ENCODE results near the gene WNT2B.

The WNT2B gene

DNA sequence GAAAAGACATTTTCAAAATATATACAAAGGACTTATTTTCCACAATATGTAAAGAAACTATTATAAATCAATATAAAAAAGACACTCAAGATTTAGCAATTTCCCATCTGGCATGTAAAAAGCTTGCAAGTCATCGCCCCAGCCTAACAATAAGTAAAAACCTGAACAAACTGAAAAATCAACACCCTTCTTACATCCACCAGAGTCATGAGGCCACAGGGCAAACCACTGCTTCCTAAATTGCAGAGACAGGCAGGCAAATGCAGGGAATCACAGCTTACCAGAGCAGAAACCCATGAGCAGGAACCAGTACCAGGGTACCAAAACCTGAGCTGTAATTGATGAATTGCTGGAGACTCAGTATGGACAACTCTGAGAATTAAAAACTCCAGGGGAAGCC lies 16.7 kb upstream of the WNT2B start:
- Histone ChIP-seq H3K9me3 (ENCODE audit: control insufficient read depth, low read length) (no peaks in the 10 kb centered on the region), H3K4me1 (no peaks in the 10 kb centered on the region), H3K9ac (no peak overlapping the region), H2AFZ (no peak overlapping the region), H3K27me3 (ENCODE audit: control insufficient read depth, insufficient read depth, low read length) (no peaks in the 10 kb centered on the region), H3K36me3 (ENCODE audit: control insufficient read depth, insufficient read depth, low read length) (no peaks in the 10 kb centered on the region), H3K4me3 (ENCODE audit: low read depth, low read length) (no peak overlapping the region), H3K27ac (no peak overlapping the region), H3K4me2 (ENCODE audit: low read length) (no peak overlapping the region), H3K79me2 (no peaks in the 10 kb centered on the region)
- TF ChIP-seq CTCF (IDR thresholded peaks at IDR 0.05), result no peak

DNA sequence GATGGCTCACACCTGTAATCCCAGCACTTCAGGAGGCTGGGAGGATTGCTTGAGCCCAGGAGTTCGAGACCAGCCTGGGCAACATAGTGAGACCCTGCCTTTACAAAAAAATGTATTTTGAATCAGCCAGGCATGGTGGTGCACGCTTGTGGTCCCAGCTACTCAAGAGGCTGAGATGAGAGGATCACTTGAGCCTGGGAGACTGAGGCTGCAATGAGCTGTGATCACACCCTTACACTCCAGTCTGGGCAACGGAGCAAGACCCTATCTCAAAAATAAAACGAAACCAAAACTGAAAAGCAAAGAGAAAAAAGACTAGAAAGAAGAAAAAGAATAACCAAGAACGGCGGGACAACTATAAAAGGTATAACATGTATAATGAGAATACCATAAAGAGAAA lies 15.4 kb upstream of the WNT2B start:
- Histone ChIP-seq H3K4me2 (ENCODE audit: low read length) (no peak overlapping the region), H3K9me3 (ENCODE audit: control insufficient read depth, low read length) (no peaks in the 10 kb centered on the region), H3K79me2 (no peaks in the 10 kb centered on the region), H3K27me3 (ENCODE audit: control insufficient read depth, insufficient read depth, low read length) (no peaks in the 10 kb centered on the region), H3K36me3 (ENCODE audit: control insufficient read depth, insufficient read depth, low read length) (no peaks in the 10 kb centered on the region), H3K4me1 (no peaks in the 10 kb centered on the region), H3K9ac (no peak overlapping the region), H3K27ac (no peak overlapping the region), H2AFZ (no peak overlapping the region), H3K4me3 (ENCODE audit: low read depth, low read length) (no peak overlapping the region)
- no peak for TF ChIP-seq CTCF (IDR thresholded peaks at IDR 0.05)

DNA sequence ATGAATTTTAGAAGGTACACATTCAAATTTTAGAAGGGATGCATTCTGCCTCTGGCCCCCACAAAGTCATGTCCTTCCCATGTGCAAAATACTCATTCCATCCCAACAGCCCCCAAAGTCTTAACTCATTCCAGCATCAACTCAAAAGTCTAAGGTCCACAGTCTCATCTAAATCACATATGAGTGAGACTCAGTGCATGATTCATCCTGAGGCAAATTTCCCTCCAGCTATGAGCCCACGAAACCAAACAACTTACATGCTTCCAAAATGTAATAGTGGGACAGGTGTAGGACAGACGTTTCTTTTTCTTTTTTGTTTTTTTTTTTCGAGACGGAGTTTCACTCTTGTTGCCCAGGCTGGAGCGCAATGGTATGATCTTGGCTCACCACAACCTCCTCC lies 12.5 kb upstream of the WNT2B start:
- TF ChIP-seq CTCF (IDR thresholded peaks at IDR 0.05), result no peak
- no peak overlapping the region for H2AFZ ChIP-seq
- no peak overlapping the region for H3K9ac ChIP-seq
- H3K79me2 ChIP-seq, result no peaks in the 10 kb centered on the region
- no peaks in the 10 kb centered on the region for H3K36me3 ChIP-seq (ENCODE audit: control insufficient read depth, insufficient read depth, low read length)
- no peak overlapping the region for H3K27ac ChIP-seq
- H3K4me2 ChIP-seq (ENCODE audit: low read length), result no peak overlapping the region
- H3K4me3 ChIP-seq (ENCODE audit: low read depth, low read length), result no peak overlapping the region
- no peaks in the 10 kb centered on the region for H3K4me1 ChIP-seq
- H3K27me3 ChIP-seq (ENCODE audit: control insufficient read depth, insufficient read depth, low read length), result no peaks in the 10 kb centered on the region
- no peaks in the 10 kb centered on the region for H3K9me3 ChIP-seq (ENCODE audit: control insufficient read depth, low read length)

DNA sequence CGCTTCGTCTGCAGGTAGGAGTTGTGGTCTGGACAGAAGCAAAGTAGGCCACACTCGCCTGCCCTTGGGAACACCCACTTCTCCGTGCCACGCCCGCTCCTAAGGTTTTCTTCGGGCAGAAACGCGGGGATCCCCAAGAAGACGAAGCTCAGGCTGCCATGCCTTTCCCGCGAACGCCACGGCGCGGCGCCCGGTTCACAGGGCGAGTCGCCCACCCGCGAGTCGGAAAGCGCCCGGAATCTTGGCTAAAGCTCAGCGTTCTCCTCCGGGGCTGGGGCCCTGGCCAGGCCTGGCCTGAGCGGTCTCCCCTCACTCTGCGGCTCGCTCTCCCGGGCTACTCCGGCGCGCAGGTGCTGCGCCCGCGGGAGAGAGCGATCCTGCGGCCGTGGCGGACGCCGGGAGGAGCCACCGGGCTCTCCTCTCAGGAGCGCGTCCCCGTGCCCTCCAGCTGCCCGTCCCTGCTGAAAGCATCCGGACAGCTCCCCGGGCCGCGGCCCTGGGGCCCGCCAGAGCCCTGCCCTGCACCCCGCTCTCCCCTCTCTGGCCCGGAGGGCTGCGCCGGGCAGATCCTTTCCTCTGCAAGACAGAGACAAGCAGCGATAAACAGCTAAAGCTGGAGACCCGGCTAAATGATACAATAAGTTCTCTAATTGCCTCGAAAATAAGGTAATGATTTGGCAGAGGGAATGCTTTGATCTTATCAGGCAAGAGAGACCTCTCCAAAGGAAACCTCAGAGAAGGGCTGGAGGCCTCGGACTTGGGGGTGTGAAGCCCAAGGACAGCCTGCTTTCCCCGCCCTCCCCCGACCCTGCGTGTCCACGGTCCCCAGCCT lies 6.7 kb upstream of the WNT2B start:
- H3K27me3 ChIP-seq (ENCODE audit: control insufficient read depth, insufficient read depth, low read length), result no peaks in the 10 kb centered on the region
- TF ChIP-seq CTCF (IDR thresholded peaks at IDR 0.05), result peak; percentile 43
- no peaks in the 10 kb centered on the region for H3K79me2 ChIP-seq
- no peak overlapping the region for H3K9ac ChIP-seq
- no peaks in the 10 kb centered on the region for H3K36me3 ChIP-seq (ENCODE audit: control insufficient read depth, insufficient read depth, low read length)
- H3K9me3 ChIP-seq (ENCODE audit: control insufficient read depth, low read length), result no peaks in the 10 kb centered on the region
- H3K4me2 ChIP-seq (ENCODE audit: low read length), result peak overlapping the region; percentile 84
- no peak overlapping the region for H3K27ac ChIP-seq
- H3K4me3 ChIP-seq (ENCODE audit: low read depth, low read length), result peak overlapping the region; percentile 57
- peak overlapping the region; percentile 88 for H2AFZ ChIP-seq
- H3K4me1 ChIP-seq, result no peaks in the 10 kb centered on the region

GRCh38 chr1:112502826-112503225 lies 5.9 kb upstream of the WNT2B start:
- H3K27ac ChIP-seq, result no peak overlapping the region
- H3K79me2 ChIP-seq, result no peaks in the 10 kb centered on the region
- H3K27me3 ChIP-seq (ENCODE audit: control insufficient read depth, insufficient read depth, low read length), result no peaks in the 10 kb centered on the region
- no peak overlapping the region for H3K4me2 ChIP-seq (ENCODE audit: low read length)
- no peak overlapping the region for H2AFZ ChIP-seq
- no peaks in the 10 kb centered on the region for H3K9me3 ChIP-seq (ENCODE audit: control insufficient read depth, low read length)
- H3K36me3 ChIP-seq (ENCODE audit: control insufficient read depth, insufficient read depth, low read length), result no peaks in the 10 kb centered on the region
- no peak overlapping the region for H3K4me3 ChIP-seq (ENCODE audit: low read depth, low read length)
- no peak overlapping the region for H3K9ac ChIP-seq
- H3K4me1 ChIP-seq, result no peaks in the 10 kb centered on the region
- TF ChIP-seq CTCF (IDR thresholded peaks at IDR 0.05), result no peak
